ENCODE results near the gene SCN2B. TPM values are rescaled to one million over a fixed set of nuclear protein-coding genes. Genes with fewer than 3 reads are reported as not detected.

The SCN2B gene
- total RNA-seq, 2 experiments from 2014 or later: 0.06 to 0.10 TPM

GRCh38 chr11:118133816-118134215, 42.6 kb downstream of the SCN2B start:
- TF ChIP-seq EZH2phosphoT487 (IDR thresholded peaks at IDR 0.05; ENCODE audit: borderline replicate concordance, low read depth, low read length) (no peak), CTCF (conservative IDR thresholded peaks at IDR 0.05; ENCODE audit: low read length) (no peak)
- H3K4me2 ChIP-seq (ENCODE audit: low read length): no peak overlapping the region
- ChIA-PET CTCF (ENCODE audit: unreplicated experiment) (no interaction called here), POLR2A (interaction anchor here (0.7 kb wide), 1 partner anchor 326 kb away, joined by 3 read pairs; no protein-coding TSS in a partner anchor)
- BruUV-seq (replicated peaks): no TSS peak
- H3K4me1 ChIP-seq (ENCODE audit: insufficient read depth, low read length, poor library complexity, severe bottlenecking): no peaks in the 10 kb centered on the region
- no peaks in the 10 kb centered on the region for H3K9me3 ChIP-seq (ENCODE audit: low read length)
- no peak overlapping the region for H3K4me3 ChIP-seq (ENCODE audit: low read depth, low read length, poor library complexity, severe bottlenecking)
- intact Hi-C loops (cut with micrococcal nuclease; ENCODE audit: unreplicated experiment): no loop called here
- no peak overlapping the region for H2AFZ ChIP-seq (ENCODE audit: low read length)
- H3K27ac ChIP-seq (ENCODE audit: low read depth, low read length, poor library complexity, severe bottlenecking): no peak overlapping the region
- DNase-seq (ENCODE audit: low spot score): no peak
- H3K36me3 ChIP-seq (ENCODE audit: insufficient read depth, low read length): no peaks in the 10 kb centered on the region
- H3K9me2 ChIP-seq (ENCODE audit: insufficient read depth, low read length): no peaks in the 10 kb centered on the region
- H3K79me2 ChIP-seq (ENCODE audit: insufficient read depth, low read depth, low read length): no peaks in the 10 kb centered on the region
- no peaks in the 10 kb centered on the region for H4K20me1 ChIP-seq (ENCODE audit: insufficient read depth, low read length)

DNA sequence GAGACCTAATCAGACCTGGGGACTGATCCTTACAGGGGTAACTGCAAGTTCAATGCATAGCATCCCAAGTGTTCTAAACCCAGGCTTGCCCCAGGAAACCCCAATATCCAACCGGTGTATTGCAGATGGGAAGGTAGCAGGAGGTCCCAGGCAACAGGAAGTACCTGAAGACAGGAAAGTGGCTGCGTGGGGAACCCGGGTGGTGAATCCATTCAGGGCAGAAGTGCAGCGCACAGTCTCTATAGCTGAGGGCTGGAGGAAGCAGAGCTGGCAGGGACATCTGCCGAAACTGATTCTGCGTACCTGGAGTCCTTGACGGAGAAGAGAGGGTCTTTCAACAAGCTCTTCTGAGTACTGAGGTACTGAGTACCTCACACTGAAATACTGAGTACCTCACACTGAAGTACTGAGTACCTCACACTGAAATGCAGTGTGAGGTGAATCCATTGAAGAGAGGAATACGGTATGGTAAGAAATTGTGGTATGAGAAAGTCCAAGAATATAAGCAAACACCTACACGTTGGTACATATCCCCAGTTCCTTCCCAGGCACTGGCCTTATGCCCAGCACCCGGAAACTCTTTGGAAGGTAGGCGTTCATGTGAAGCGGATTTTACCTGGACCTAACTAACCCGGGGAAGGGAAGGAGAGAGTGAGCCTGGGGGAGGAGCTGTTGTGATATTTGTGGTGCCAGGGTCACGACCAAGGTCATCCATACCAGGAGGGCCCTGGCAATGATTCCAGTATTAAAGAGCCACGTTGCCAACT, 43.9 kb downstream of the SCN2B start:
- DNase-seq (ENCODE audit: low spot score): no peak
- no peak for TF ChIP-seq CTCF (conservative IDR thresholded peaks at IDR 0.05; ENCODE audit: low read length)
- POLR2A ChIA-PET: interaction anchor here (0.6 kb wide), 1 partner anchor 852 kb away, joined by 4 read pairs; no protein-coding TSS in a partner anchor
- intact Hi-C loops (cut with micrococcal nuclease; ENCODE audit: unreplicated experiment): no loop called here
- H3K9me2 ChIP-seq (ENCODE audit: insufficient read depth, low read length): no peaks in the 10 kb centered on the region
- no TSS peak for BruUV-seq (replicated peaks)
- no peak overlapping the region for H2AFZ ChIP-seq (ENCODE audit: low read length)
- H3K36me3 ChIP-seq (ENCODE audit: insufficient read depth, low read length): no peaks in the 10 kb centered on the region
- no peaks in the 10 kb centered on the region for H3K4me1 ChIP-seq (ENCODE audit: insufficient read depth, low read length, poor library complexity, severe bottlenecking)
- CTCF ChIA-PET (ENCODE audit: unreplicated experiment): no interaction called here
- H3K4me2 ChIP-seq (ENCODE audit: low read length): no peak overlapping the region
- H4K20me1 ChIP-seq (ENCODE audit: insufficient read depth, low read length): no peaks in the 10 kb centered on the region
- no peaks in the 10 kb centered on the region for H3K9me3 ChIP-seq (ENCODE audit: low read length)
- no peaks in the 10 kb centered on the region for H3K79me2 ChIP-seq (ENCODE audit: insufficient read depth, low read depth, low read length)
- no peak overlapping the region for H3K27ac ChIP-seq (ENCODE audit: low read depth, low read length, poor library complexity, severe bottlenecking)
- no peak overlapping the region for H3K4me3 ChIP-seq (ENCODE audit: low read depth, low read length, poor library complexity, severe bottlenecking)

DNA sequence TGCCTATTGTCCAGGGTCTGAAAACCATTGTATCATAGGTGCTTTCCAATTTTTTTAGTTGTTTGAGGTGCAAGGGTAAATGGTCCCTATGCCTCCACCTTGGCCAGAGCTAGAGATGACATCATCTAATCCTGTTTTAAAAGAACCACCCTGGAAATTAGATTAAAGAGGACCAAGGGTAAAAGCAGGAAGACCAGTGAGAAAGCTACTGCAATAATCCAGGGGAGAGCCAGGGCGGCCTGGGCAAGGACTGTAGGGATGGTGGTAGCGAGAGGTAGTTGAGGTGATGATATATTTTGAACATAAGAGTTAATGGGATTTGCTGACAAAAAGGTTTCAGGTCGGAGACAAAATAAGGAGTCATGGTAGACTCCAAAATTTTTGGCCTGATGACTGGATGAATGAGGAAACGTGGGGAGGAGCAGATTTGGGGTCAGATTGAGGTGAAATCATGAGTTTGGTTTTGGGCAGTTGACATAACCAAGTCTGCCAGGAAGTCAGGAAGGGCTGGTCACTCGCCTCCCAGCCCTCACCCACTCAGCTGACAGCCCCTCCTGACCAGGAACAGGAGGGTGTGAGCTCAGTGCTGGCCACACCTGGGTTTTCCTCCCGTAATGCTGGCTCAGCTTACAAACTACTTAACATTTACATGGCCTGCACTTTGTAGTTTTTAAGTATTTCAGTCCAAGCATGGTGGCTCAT, 46.8 kb downstream of the SCN2B start:
- DNase-seq (ENCODE audit: low spot score): no peak
- Histone ChIP-seq H2AFZ (ENCODE audit: low read length) (no peak overlapping the region), H4K20me1 (ENCODE audit: insufficient read depth, low read length) (no peaks in the 10 kb centered on the region), H3K36me3 (ENCODE audit: insufficient read depth, low read length) (no peaks in the 10 kb centered on the region), H3K9me3 (ENCODE audit: low read length) (no peaks in the 10 kb centered on the region), H3K27ac (ENCODE audit: low read depth, low read length, poor library complexity, severe bottlenecking) (no peak overlapping the region), H3K4me2 (ENCODE audit: low read length) (no peak overlapping the region), H3K4me3 (ENCODE audit: low read depth, low read length, poor library complexity, severe bottlenecking) (no peak overlapping the region), H3K79me2 (ENCODE audit: insufficient read depth, low read depth, low read length) (no peaks in the 10 kb centered on the region), H3K4me1 (ENCODE audit: insufficient read depth, low read length, poor library complexity, severe bottlenecking) (no peaks in the 10 kb centered on the region), H3K9me2 (ENCODE audit: insufficient read depth, low read length) (no peaks in the 10 kb centered on the region)
- intact Hi-C loops (cut with micrococcal nuclease; ENCODE audit: unreplicated experiment): no loop called here
- ChIA-PET CTCF (ENCODE audit: unreplicated experiment) (no interaction called here), POLR2A (interaction anchor here (0.7 kb wide), 2 partner anchors 9 to 38 kb away, joined by 3 read pairs; no protein-coding TSS in a partner anchor)
- no TSS peak for BruUV-seq (replicated peaks)
- TF ChIP-seq EZH2phosphoT487 (IDR thresholded peaks at IDR 0.05; ENCODE audit: borderline replicate concordance, low read depth, low read length) (no peak), CTCF (conservative IDR thresholded peaks at IDR 0.05; ENCODE audit: low read length) (no peak)
